GM18502 (cell line): ENCODE results near the gene SRGAP2.
"Not testable (repeated sequence)": the region's sequence is repeated elsewhere in the genome, so short reads cannot be mapped to it uniquely, and the experiment has no call there.

Experiments used
- ATAC-seq: cut with Tn5 transposase; IDR thresholded peaks from one replicate; pipeline ENCODE4 v1.9.1; 2021; ENCODE audit warnings: mild to moderate bottlenecking; ENCODE audit not compliant: unreplicated experiment, poor library complexity

SRGAP2 gene

GRCh38 chr1:206245479-206245878 lies 42.1 kb downstream of the SRGAP2 start:
- not testable (repeated sequence) for ATAC-seq

- ATAC-seq = not testable (repeated sequence)
These were observed 43.0 kb downstream of the SRGAP2 start for GRCh38 chr1:206246129-206246886.

- ATAC-seq = not testable (repeated sequence)
These were observed 47.8 kb downstream of the SRGAP2 start for GRCh38 chr1:206250953-206251681.

DNA sequence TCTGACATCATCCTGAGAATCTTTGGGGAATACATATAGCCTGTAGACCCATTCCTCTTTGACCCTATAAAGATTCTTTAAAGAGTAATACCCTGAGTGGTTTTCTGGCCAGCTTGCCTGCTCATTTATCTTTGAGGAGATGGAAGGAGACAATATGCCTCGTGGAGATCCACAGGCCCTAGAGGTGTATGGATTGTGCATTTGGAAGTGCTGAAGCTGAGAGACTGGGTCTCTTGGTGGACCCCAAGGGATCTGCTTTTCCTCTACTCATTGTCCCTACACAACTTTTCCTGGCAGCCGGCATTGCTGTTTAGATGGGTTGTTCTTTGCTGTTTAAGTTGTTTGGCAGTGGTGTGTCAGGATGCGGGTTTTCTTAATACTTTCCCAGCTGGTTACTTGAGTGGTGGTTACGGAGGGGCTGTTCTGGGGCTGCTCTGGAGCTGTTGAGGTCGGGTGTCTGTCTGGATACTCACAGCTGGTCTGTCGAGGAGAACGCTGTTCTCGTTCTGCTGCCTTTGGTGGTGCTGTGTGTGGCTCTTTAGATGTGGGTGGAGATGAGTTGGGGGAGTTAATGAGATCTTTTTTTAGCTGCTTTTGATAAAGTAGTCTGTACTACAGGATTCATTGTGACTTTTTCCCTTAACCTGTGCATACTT lies 49.5 kb downstream of the SRGAP2 start:
- not testable (repeated sequence) for ATAC-seq
